H9 (cell line): Measurements from ENCODE around the gene ZFAND3. TPM values are rescaled to one million over a fixed set of nuclear protein-coding genes. Genes with fewer than 3 reads are reported as not detected.

Experiments used
- DNase-seq: peaks from one replicate; pipeline ENCODE4 v3.0.0-alpha.2; 2017
- H2AFZ ChIP-seq: one replicate; pipeline ENCODE4 v1.6.1; 2013; ENCODE audit warnings: mild to moderate bottlenecking, low read length, control low read depth, moderate library complexity
- H2AK5ac ChIP-seq: 2 replicates; pipeline ENCODE4 v1.6.1; 2013; ENCODE audit warnings: low read length, control low read depth, mixed read lengths; ENCODE audit not compliant: insufficient read length
- H2BK120ac ChIP-seq: one replicate; pipeline ENCODE4 v1.6.1; 2013; ENCODE audit warnings: low read depth, mild to moderate bottlenecking, low read length, control low read depth, inconsistent platforms; ENCODE audit not compliant: poor library complexity, severe bottlenecking
- H2BK12ac ChIP-seq: 2 replicates; pipeline ENCODE4 v1.6.1; 2013; ENCODE audit warnings: low read length, control low read depth, mixed read lengths, low read depth; ENCODE audit not compliant: insufficient read length
- H2BK15ac ChIP-seq: 2 replicates; pipeline ENCODE4 v1.6.1; 2013; ENCODE audit warnings: low read depth, low read length, control low read depth
- H2BK20ac ChIP-seq: one replicate; pipeline ENCODE4 v1.6.1; 2013; ENCODE audit warnings: low read depth, mild to moderate bottlenecking, low read length, control low read depth, inconsistent platforms; ENCODE audit not compliant: poor library complexity, severe bottlenecking
- H2BK5ac ChIP-seq: 2 replicates; pipeline ENCODE4 v1.6.1; 2013; ENCODE audit warnings: low read length, control low read depth, mixed read lengths; ENCODE audit not compliant: insufficient read length
- H3K14ac ChIP-seq: 2 replicates; pipeline ENCODE4 v1.6.1; 2013; ENCODE audit warnings: low read length, control low read depth; ENCODE audit not compliant: insufficient read depth
- H3K18ac ChIP-seq: 2 replicates; pipeline ENCODE4 v1.6.1; 2013; ENCODE audit warnings: low read depth, mild to moderate bottlenecking, mixed read lengths, low read length, control low read depth; ENCODE audit not compliant: insufficient read length
- H3K23ac ChIP-seq: 2 replicates; pipeline ENCODE4 v1.6.1; 2013; ENCODE audit warnings: low read length, control low read depth, mixed read lengths, low read depth; ENCODE audit not compliant: insufficient read length
- H3K23me2 ChIP-seq: 2 replicates; pipeline ENCODE4 v1.6.1; 2013; ENCODE audit warnings: low read depth, mild to moderate bottlenecking, mixed read lengths, low read length, control low read depth; ENCODE audit not compliant: insufficient read length, poor library complexity, severe bottlenecking
- H3K27ac ChIP-seq: 2 replicates; pipeline ENCODE4 v1.5.1; 2013; ENCODE audit warnings: low read length, control low read depth, mixed read lengths, low read depth; ENCODE audit not compliant: insufficient read length
- H3K27me3 ChIP-seq: 2 replicates; pipeline ENCODE4 v1.6.1; 2013; ENCODE audit warnings: low read length, control low read depth, inconsistent platforms; ENCODE audit not compliant: insufficient read depth
- H3K4ac ChIP-seq: 2 replicates; pipeline ENCODE4 v1.6.1; 2013; ENCODE audit warnings: low read depth, mild to moderate bottlenecking, control low read depth, inconsistent platforms, low read length, moderate library complexity
- H3K4me1 ChIP-seq: 2 replicates; pipeline ENCODE4 v1.6.1; 2013; ENCODE audit warnings: low read length, control low read depth, inconsistent platforms; ENCODE audit not compliant: insufficient read depth
- H3K4me2 ChIP-seq: 2 replicates; pipeline ENCODE4 v1.6.1; 2013; ENCODE audit warnings: low read length, control low read depth, mixed read lengths; ENCODE audit not compliant: insufficient read length, insufficient read depth
- H3K56ac ChIP-seq: 2 replicates; pipeline ENCODE4 v1.6.1; 2013; ENCODE audit warnings: low read depth, mild to moderate bottlenecking, mixed read lengths, low read length, control low read depth; ENCODE audit not compliant: insufficient read length
- H3K79me1 ChIP-seq: 2 replicates; pipeline ENCODE4 v1.6.1; 2013; ENCODE audit warnings: low read depth, mild to moderate bottlenecking, moderate library complexity, low read length, control low read depth, inconsistent platforms; ENCODE audit not compliant: insufficient read depth, poor library complexity, severe bottlenecking
- H3K79me2 ChIP-seq: 2 replicates; pipeline ENCODE4 v1.6.1; 2013; ENCODE audit warnings: low read length, control low read depth, inconsistent platforms; ENCODE audit not compliant: insufficient read depth
- H3K9ac ChIP-seq: 2 replicates; pipeline ENCODE4 v1.6.1; 2013; ENCODE audit warnings: low read length, control low read depth, mixed read lengths; ENCODE audit not compliant: insufficient read length; ENCODE audit errors: extremely low read depth
- H3K9me3 ChIP-seq: one replicate; pipeline ENCODE4 v1.6.1; 2013; ENCODE audit warnings: low read depth, low read length, inconsistent platforms; ENCODE audit not compliant: control insufficient read depth
- H3T11ph ChIP-seq: one replicate; pipeline ENCODE4 v1.6.1; 2013; ENCODE audit warnings: mild to moderate bottlenecking, low read length, control low read depth, inconsistent platforms
- H4K20me1 ChIP-seq: one replicate; pipeline ENCODE4 v1.6.1; 2013; ENCODE audit not compliant: control insufficient read depth, insufficient read length, insufficient read depth
- H4K5ac ChIP-seq: 2 replicates; pipeline ENCODE4 v1.6.1; 2013; ENCODE audit warnings: low read depth, mild to moderate bottlenecking, mixed read lengths, low read length, control low read depth; ENCODE audit not compliant: insufficient read length
- H4K8ac ChIP-seq: replicated peaks from 2 replicates; pipeline ENCODE4 v1.6.1; 2013; ENCODE audit warnings: low read length, control low read depth, mixed read lengths, low read depth; ENCODE audit not compliant: insufficient read length
- H4K91ac ChIP-seq: 2 replicates; pipeline ENCODE4 v1.6.1; 2013; ENCODE audit warnings: low read depth, mild to moderate bottlenecking, moderate library complexity, mixed read lengths, low read length, control low read depth; ENCODE audit not compliant: insufficient read length
- H3K27ac Mint-ChIP-seq, 3 experiments: 2 replicates in 2 of 3; 3 replicates in 1 of 3; pipeline ENCODE4 v1.8.0; 2020 to 2021; ENCODE audit warnings: mixed read lengths in 3 of 3, mild to moderate bottlenecking in 1 of 3, moderate library complexity in 1 of 3
- H3K27me3 Mint-ChIP-seq: 2 replicates; pipeline ENCODE4 v1.8.0; 2021; ENCODE audit warnings: low read depth, mild to moderate bottlenecking, moderate library complexity, mixed read lengths
- H3K36me3 Mint-ChIP-seq, 3 experiments: 2 replicates in 2 of 3; 3 replicates in 1 of 3; pipeline ENCODE4 v1.8.0; 2020 to 2021; ENCODE audit warnings: low read depth in 3 of 3, mixed read lengths in 3 of 3; ENCODE audit not compliant: insufficient read depth in 1 of 3
- H3K4me1 Mint-ChIP-seq, 2 experiments: 2 replicates each; pipeline ENCODE4 v1.8.0; 2020; ENCODE audit warnings: mixed read lengths in 2 of 2
- H3K4me3 Mint-ChIP-seq, 2 experiments: 2 replicates in 1 of 2; 3 replicates in 1 of 2; pipeline ENCODE4 v1.8.0; 2020 to 2021; ENCODE audit warnings: mild to moderate bottlenecking in 2 of 2, mixed read lengths in 2 of 2, moderate library complexity in 1 of 2
- H3K9me3 Mint-ChIP-seq, 2 experiments: 2 replicates in 1 of 2; 3 replicates in 1 of 2; pipeline ENCODE4 v1.8.0; 2020; ENCODE audit warnings: mild to moderate bottlenecking in 2 of 2, mixed read lengths in 2 of 2, moderate library complexity in 1 of 2
- CTCF ChIP-seq: fragments of 200-600 bp; sonication (generic); conservative IDR thresholded peaks from 3 replicates; pipeline ENCODE4 v1.8.0; 2021; ENCODE audit warnings: antibody characterized with exemption, mild to moderate bottlenecking
- WGBS: extraction: QIAGEN DNeasy Blood & Tissue Kit; methylation state at CpG from one replicate; pipeline ENCODE4 v1.1.7; 2013; ENCODE audit warnings: missing lambda C conversion rate, low lambda C conversion rate, mixed read lengths; ENCODE audit not compliant: insufficient read length; ENCODE audit errors: extremely low coverage; 5-methylcytosine and 5-hydroxymethylcytosine counted together
- total RNA-seq: library from RNA; stranded (reverse); gene quantifications from 2 replicates; pipeline ENCODE4 v1.2.1, GENCODE V29; 2021

ZFAND3 gene
- total RNA-seq, 1 experiment from 2014 or later, result 57.7 TPM

GRCh38 chr6:37889051-37889450 lies 69.5 kb downstream of the ZFAND3 start:
- Histone ChIP-seq H4K20me1 (no peaks in the 10 kb centered on the region), H3K79me2 (no peaks in the 10 kb centered on the region), H3K56ac (no peak overlapping the region), H2BK12ac (no peak overlapping the region), H2AK5ac (no peak overlapping the region), H3K9ac (no peak overlapping the region), H3K27ac (no peak overlapping the region), H3K4me1 (no peaks in the 10 kb centered on the region), H3K14ac (no peak overlapping the region), H3K79me1 (peaks cover 5% of the 10 kb centered on the region), H2AFZ (no peak overlapping the region), H3K23me2 (no peaks in the 10 kb centered on the region), H3K18ac (no peak overlapping the region), H3K27me3 (no peaks in the 10 kb centered on the region), H2BK120ac (no peak overlapping the region), H4K8ac (no peak overlapping the region), H3T11ph (no peak overlapping the region), H4K91ac (no peak overlapping the region), H2BK5ac (no peak overlapping the region), H2BK15ac (no peak overlapping the region), H3K9me3 (no peaks in the 10 kb centered on the region), H3K23ac (no peak overlapping the region), H2BK20ac (no peak overlapping the region), H3K4me2 (no peak overlapping the region), H3K4ac (no peak overlapping the region), H4K5ac (no peak overlapping the region)
- no CpG with 5 or more reads among the region's 4 CpGs for WGBS
- TF ChIP-seq CTCF, result no peak
- Mint-ChIP-seq H3K4me1 (peaks cover 0 to 2% of the 10 kb centered on the region in 2 experiments; a peak in 1 of 4 replicates), H3K27me3 (no peaks in the 10 kb centered on the region), H3K4me3 (no peak overlapping the region), H3K36me3 (no peaks in the 10 kb centered on the region), H3K9me3 (no peaks in the 10 kb centered on the region), H3K27ac (no peak overlapping the region)
- DNase-seq, result no peak
